Activated CD8-positive, alpha-beta T cell treated with anti-CD3 and anti-CD28 coated beads, Interleukin-2, amount 10 ng/mL, durations not matched to agents 7 days and 5 days (primary cell): Measurements from ENCODE around the gene MTG2. TPM values are rescaled to one million over a fixed set of nuclear protein-coding genes. Genes with fewer than 3 reads are reported as not detected.

ENCODE experiments used
- ATAC-seq: fragments of 150-1000 bp; cut with Tn5 transposase; one replicate; pipeline ENCODE4 v1.10.0; 2021; ENCODE audit warnings: moderate library complexity
- CTCF ChIA-PET: fragments of 350-600 bp; sonication (Branson Sonifier 250); formaldehyde crosslinking; loops from one replicate; lab custom pipeline; 2021; ENCODE audit warnings: antibody characterized with exemption; lab: Charles Lee
- POLR2A ChIA-PET: fragments of 350-600 bp; sonication (Branson Sonifier 250); formaldehyde crosslinking; loops from one replicate; lab custom pipeline; 2021; ENCODE audit warnings: antibody characterized with exemption; lab: Charles Lee
- DNase-seq: peaks from one replicate; pipeline ENCODE4 v3.0.0-alpha.2; 2020
- H3K27ac Mint-ChIP-seq: one replicate; pipeline ENCODE4 v1.8.0; 2021; ENCODE audit warnings: mild to moderate bottlenecking, mixed read lengths
- H3K27me3 Mint-ChIP-seq: one replicate; pipeline ENCODE4 v1.8.0; 2021; ENCODE audit warnings: low read depth, mixed read lengths
- H3K36me3 Mint-ChIP-seq: one replicate; pipeline ENCODE4 v1.8.0; 2021; ENCODE audit warnings: low read depth, mixed read lengths
- H3K4me1 Mint-ChIP-seq: one replicate; pipeline ENCODE4 v1.8.0; 2021; ENCODE audit warnings: low read depth, mixed read lengths
- H3K4me3 Mint-ChIP-seq: one replicate; pipeline ENCODE4 v1.8.0; 2021; ENCODE audit warnings: mild to moderate bottlenecking, mixed read lengths
- H3K9me3 Mint-ChIP-seq: one replicate; pipeline ENCODE4 v1.8.0; 2022; ENCODE audit warnings: mixed read lengths; ENCODE audit not compliant: insufficient read depth
- total RNA-seq, 2 experiments: library from RNA; stranded (reverse); gene quantifications; one replicate each; pipeline ENCODE4 v1.2.3, GENCODE V29; 2021

Gene MTG2
- total RNA-seq, 2 experiments from 2014 or later, result 31.7 to 34.4 TPM

DNA sequence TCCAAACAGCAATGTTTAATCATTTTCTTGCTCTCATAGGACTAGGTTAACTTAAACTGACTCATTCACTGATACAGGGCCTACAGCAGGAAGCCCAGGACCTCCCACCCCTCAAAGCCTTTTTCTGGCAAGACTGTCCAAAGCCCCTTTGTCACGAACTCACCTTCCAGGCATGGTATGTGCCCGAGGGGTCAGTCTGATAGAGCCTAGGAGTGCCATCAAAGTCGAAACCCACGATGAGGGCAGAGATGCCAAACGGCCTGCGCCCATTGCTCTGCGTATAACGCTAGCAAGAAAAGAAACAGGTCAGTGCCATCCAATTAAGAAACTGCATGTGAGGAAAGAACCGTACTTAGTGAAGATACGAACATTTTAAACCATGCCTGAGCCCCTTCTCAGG is 43.9 kb upstream of the MTG2 start:
- H3K4me3 Mint-ChIP-seq, result no peak overlapping the region
- ChIA-PET CTCF (no interaction called here), POLR2A (interaction anchor here (0.6 kb wide), 1 partner anchor 938 kb away, joined by 3 read pairs; no protein-coding TSS in a partner anchor)
- ATAC-seq (no peak), DNase-seq (no peak)
- H3K36me3 Mint-ChIP-seq, result peaks cover 72% of the 10 kb centered on the region
- no peaks in the 10 kb centered on the region for H3K9me3 Mint-ChIP-seq
- H3K4me1 Mint-ChIP-seq, result peaks cover 35% of the 10 kb centered on the region
- H3K27ac Mint-ChIP-seq, result no peak overlapping the region
- H3K27me3 Mint-ChIP-seq, result no peaks in the 10 kb centered on the region

GRCh38 chr20:62139636-62140035 is 43.2 kb upstream of the MTG2 start:
- no peak overlapping the region for H3K27ac Mint-ChIP-seq
- H3K4me3 Mint-ChIP-seq, result no peak overlapping the region
- CTCF ChIA-PET, result no interaction called here
- POLR2A ChIA-PET, result no interaction called here
- no peak for DNase-seq
- peaks cover 36% of the 10 kb centered on the region for H3K4me1 Mint-ChIP-seq
- peaks cover 71% of the 10 kb centered on the region for H3K36me3 Mint-ChIP-seq
- ATAC-seq, result no peak
- H3K27me3 Mint-ChIP-seq, result no peaks in the 10 kb centered on the region
- H3K9me3 Mint-ChIP-seq, result no peaks in the 10 kb centered on the region

DNA sequence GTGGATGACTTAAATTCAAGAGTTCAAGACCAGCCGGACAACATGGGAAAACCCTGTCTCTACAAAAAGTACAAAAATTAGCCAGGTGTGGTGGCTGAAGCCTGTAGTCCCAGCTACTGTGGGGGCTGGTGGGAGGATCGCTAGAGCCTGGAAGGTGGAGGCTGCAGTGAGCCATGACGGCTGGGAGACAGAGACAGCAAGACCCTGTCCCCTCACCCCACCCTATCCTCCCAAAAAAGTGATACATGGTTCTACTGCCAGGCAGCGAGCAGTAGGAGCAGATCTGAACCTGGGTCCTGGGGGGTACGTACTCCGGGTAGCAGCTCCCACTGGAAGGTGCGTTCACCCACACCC is 41.8 kb upstream of the MTG2 start:
- ChIA-PET CTCF (interaction anchor here (1.0 to 2.1 kb wide), 6 partner anchors 14 to 130 kb away, joined by 3 to 15 read pairs (median 10); partner anchors contain the start of gene LSM14B), POLR2A (interaction anchor here (2.7 to 4.3 kb wide), 2 partner anchors 19 to 74 kb away, joined by 19 to 21 read pairs; partner anchors contain the start of genes LSM14B and TAF4)
- Mint-ChIP-seq H3K36me3 (peaks cover 70% of the 10 kb centered on the region), H3K27me3 (no peaks in the 10 kb centered on the region), H3K9me3 (no peaks in the 10 kb centered on the region), H3K4me3 (peak overlapping the region; percentile 87), H3K4me1 (peaks cover 47% of the 10 kb centered on the region), H3K27ac (peak overlapping the region; percentile 89)
- ATAC-seq (no peak), DNase-seq (no peak)

DNA sequence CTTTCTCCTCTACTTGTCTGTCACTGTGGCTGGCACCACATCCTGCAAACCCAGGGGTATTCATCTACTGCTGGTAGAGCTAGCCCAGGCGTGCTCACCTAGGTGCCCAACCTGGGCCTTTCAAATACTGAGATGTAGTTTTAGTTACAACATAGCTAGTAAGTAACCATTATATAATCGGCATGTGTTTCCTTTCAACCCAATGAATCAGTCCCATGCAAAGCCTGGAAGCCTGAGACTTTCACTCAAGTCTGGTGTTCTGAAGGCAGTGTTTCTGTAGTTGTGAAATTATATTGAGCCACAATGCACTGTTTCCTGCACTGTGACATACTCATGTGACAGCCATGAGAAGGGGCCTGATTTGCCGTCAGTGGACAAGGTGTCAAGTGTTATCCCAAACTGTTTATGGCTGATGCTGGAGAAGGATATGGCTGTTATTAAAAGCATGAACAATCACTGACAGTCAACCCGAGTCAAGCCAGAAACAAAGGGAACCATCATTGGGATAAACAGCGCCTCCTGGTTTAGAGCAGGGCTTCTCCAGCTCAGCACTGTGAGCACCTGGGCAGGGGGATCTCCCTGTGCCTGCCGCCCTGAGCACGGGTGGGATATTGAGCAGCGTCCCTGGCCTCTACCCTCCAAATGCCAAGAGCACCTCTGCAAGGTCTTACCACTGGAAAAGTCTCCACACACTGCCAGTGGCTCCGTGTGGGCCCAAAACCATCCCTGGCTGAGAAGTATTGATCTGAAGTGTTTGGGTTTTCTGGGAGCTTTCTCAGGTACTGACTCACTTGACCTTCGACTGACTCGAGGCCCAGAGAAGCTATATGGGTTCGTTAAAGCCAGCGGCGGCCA is 41.2 kb upstream of the MTG2 start:
- no peaks in the 10 kb centered on the region for H3K27me3 Mint-ChIP-seq
- no peak for ATAC-seq
- CTCF ChIA-PET, result interaction anchor here (1.0 to 2.1 kb wide), 7 partner anchors 14 to 131 kb away, joined by 3 to 15 read pairs (median 9); partner anchors contain the start of gene LSM14B
- peak; percentile 56 for DNase-seq
- H3K4me1 Mint-ChIP-seq, result peaks cover 47% of the 10 kb centered on the region
- peak overlapping the region; percentile 87 for H3K4me3 Mint-ChIP-seq
- H3K27ac Mint-ChIP-seq, result peak overlapping the region; percentile 89
- H3K9me3 Mint-ChIP-seq, result no peaks in the 10 kb centered on the region
- POLR2A ChIA-PET, result interaction anchor here (0.7 to 4.3 kb wide), 3 partner anchors 12 to 75 kb away, joined by 4 to 21 read pairs (median 19); partner anchors contain the start of genes LSM14B and TAF4
- peaks cover 64% of the 10 kb centered on the region for H3K36me3 Mint-ChIP-seq

- peak; percentile 2 for ATAC-seq
- Mint-ChIP-seq H3K9me3 (no peaks in the 10 kb centered on the region), H3K27ac (peak overlapping the region; percentile 89), H3K4me3 (peak overlapping the region; percentile 87), H3K27me3 (no peaks in the 10 kb centered on the region), H3K36me3 (peaks cover 56% of the 10 kb centered on the region), H3K4me1 (peaks cover 48% of the 10 kb centered on the region)
- ChIA-PET CTCF (interaction anchor here (1.0 to 2.1 kb wide), 7 partner anchors 15 to 132 kb away, joined by 3 to 15 read pairs (median 9); partner anchors contain the start of gene LSM14B), POLR2A (interaction anchor here (0.7 to 4.3 kb wide), 6 partner anchors 8 to 76 kb away, joined by 3 to 21 read pairs (median 6); partner anchors contain the start of genes LSM14B, MTG2 and TAF4)
- no peak for DNase-seq
Measured at GRCh38 chr20:62142252-62143080, 40.4 kb upstream of the MTG2 start.

DNA sequence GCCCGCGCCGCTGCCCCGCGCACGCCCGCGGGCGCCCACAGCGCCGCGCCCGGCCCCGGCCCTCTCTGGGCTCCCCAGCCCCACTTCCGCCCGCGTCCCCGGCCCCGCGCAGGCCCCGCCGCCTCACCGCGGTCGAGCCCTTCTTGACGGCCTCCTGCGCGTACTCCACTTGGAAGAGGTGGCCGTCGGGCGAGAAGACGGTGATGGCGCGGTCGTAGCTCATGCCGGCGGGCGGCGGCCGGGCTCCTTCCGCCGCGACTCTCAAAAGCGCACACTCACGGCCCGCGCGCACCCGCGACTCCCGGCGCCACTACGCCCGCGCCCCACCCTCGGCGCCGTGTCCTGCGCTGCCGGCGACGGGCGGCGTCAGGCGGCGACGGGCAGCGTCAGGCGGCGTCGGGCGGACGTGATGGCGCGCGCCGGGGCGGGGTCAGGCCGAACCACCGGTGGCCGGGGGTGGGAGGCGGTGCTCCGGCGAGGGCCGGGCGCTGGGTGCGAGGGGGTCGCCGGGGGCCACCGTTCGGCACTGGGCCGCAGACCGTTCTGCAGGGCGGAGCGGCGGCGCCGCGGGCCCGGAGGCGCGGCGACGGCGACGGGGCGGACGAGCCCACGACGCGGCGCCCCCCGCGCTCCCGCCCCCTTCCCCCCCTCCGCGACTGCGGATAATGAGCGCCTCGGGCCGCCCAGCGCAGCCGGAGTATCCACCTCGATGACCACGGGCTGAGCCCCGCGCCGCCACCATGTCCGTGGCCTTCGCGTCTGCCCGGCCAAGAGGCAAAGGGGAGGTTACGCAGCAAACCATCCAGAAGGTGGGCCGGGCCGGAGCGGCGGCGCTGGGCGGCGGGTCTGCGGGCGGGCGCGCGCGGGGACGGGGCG is 39.5 kb upstream of the MTG2 start, which contains the start of the genes PSMA7 and SS18L1:
TSS of gene PSMA7 (minus strand) at position 314 of the 876 bp plus-strand sequence. CDS start at position 223, 91 bp downstream.
TSS of gene SS18L1 (plus strand) at position 689 of the 876 bp plus-strand sequence. CDS start at position 741, 52 bp downstream.
- Mint-ChIP-seq H3K27ac (peak within 1 kb of the TSS; percentile 92), H3K4me3 (peak within 1 kb of the TSS; percentile 87), H3K4me1 (peaks cover 42% of the 10 kb centered on the region), H3K27me3 (no peaks in the 10 kb centered on the region), H3K36me3 (peaks cover 48% of the 10 kb centered on the region), H3K9me3 (no peaks in the 10 kb centered on the region)
- ATAC-seq (peak; percentile 87), DNase-seq (peak; percentile 87)
- ChIA-PET CTCF (interaction anchor here (1.0 to 1.7 kb wide), 2 partner anchors 16 to 132 kb away, joined by 3 to 6 read pairs; no protein-coding TSS in a partner anchor), POLR2A (interaction anchor here (1.0 to 4.3 kb wide), 7 partner anchors 9 to 243 kb away, joined by 3 to 21 read pairs (median 7); partner anchors contain the start of genes LSM14B, MTG2 and TAF4)

DNA sequence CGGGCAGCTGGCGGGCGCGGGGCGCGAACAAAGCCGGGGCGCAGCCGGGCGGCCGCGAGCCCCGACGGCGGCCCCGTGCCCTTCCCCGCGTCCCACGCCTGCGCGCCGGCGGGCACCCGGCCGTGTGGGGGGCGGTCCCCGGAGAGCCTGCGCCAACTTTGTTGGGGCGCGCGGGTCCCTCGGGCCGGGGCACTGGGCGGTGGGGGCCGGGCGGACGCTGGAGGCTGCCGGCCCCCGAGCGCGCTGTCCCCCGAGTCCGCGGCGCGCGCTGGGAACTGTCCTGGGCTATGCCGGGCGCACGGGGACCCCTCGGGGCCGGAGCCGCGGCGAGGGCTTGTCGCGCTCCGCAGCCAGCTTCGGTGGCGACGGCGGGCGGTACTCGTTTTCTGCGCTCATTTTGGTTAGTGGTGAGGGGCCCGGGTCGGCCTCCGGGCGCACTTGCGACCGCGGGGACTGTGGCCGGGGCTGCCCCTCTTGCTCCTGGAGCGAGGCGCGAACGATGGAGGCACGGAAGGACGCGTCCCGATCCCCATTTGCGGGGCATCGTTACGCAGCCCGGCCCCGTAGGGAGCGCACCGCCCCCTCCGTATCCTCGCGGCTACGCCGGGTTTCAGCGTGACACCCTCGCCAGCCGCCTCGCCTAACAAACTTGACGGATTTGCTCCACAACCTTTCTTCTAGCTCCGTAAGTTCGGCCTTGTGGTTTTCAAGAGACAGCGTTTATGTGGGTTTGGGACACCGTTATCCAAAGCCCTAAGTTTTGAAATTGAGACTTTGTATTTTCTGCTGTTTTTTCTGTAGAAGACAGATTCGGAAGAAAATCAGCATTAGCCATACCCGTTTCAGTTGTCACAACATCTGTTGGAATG is 38.6 kb upstream of the MTG2 start:
- Mint-ChIP-seq H3K9me3 (no peaks in the 10 kb centered on the region), H3K4me3 (peak overlapping the region; percentile 80), H3K4me1 (peaks cover 42% of the 10 kb centered on the region), H3K27ac (peak overlapping the region; percentile 81), H3K36me3 (peaks cover 41% of the 10 kb centered on the region), H3K27me3 (no peaks in the 10 kb centered on the region)
- ATAC-seq (peak; percentile 12), DNase-seq (peak; percentile 54)
- ChIA-PET CTCF (interaction anchor here (1.1 to 1.7 kb wide), 2 partner anchors 12 to 133 kb away, joined by 4 to 6 read pairs; no protein-coding TSS in a partner anchor), POLR2A (interaction anchor here (1.1 to 4.3 kb wide), 4 partner anchors 22 to 242 kb away, joined by 3 to 21 read pairs (median 7); partner anchors contain the start of genes LSM14B, MTG2 and TAF4)

DNA sequence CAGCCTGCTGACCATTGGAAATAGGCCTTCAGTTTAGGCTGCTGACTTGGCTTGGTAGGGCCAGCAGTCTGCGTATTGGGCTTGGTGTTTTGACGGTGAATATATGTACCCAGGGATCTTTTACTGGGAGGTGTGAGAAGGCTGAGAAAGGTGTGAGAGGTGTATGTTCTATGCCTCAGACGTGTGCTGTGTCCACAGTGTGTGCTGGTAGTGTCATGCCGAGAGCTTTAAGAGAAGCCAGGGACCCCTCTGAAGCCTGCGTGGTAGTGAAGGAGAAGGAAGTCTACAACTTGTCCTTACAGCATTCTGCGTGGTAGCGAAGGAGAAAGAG is 37.2 kb upstream of the MTG2 start:
- DNase-seq (no peak), ATAC-seq (no peak)
- CTCF ChIA-PET, result interaction anchor here (1.1 kb wide), 1 partner anchor 10 kb away, joined by 7 read pairs; no protein-coding TSS in a partner anchor
- H3K4me1 Mint-ChIP-seq, result peaks cover 34% of the 10 kb centered on the region
- peaks cover 26% of the 10 kb centered on the region for H3K36me3 Mint-ChIP-seq
- no peaks in the 10 kb centered on the region for H3K27me3 Mint-ChIP-seq
- no peak overlapping the region for H3K27ac Mint-ChIP-seq
- POLR2A ChIA-PET, result no interaction called here
- no peaks in the 10 kb centered on the region for H3K9me3 Mint-ChIP-seq
- no peak overlapping the region for H3K4me3 Mint-ChIP-seq

- DNase-seq, result no peak
- no peak overlapping the region for H3K4me3 Mint-ChIP-seq
- ATAC-seq, result no peak
- H3K27me3 Mint-ChIP-seq, result no peaks in the 10 kb centered on the region
- POLR2A ChIA-PET, result no interaction called here
- H3K36me3 Mint-ChIP-seq, result peaks cover 23% of the 10 kb centered on the region
- no peak overlapping the region for H3K27ac Mint-ChIP-seq
- H3K9me3 Mint-ChIP-seq, result no peaks in the 10 kb centered on the region
- CTCF ChIA-PET, result interaction anchor here (1.1 kb wide), 1 partner anchor 10 kb away, joined by 7 read pairs; no protein-coding TSS in a partner anchor
- peaks cover 28% of the 10 kb centered on the region for H3K4me1 Mint-ChIP-seq
Measured at GRCh38 chr20:62146019-62146755, 36.6 kb upstream of the MTG2 start.
